22Rv1 (cell line): ENCODE data around the gene ZNF845.

Source experiments
- CTCF ChIP-seq: fragments of 450-650 bp; IDR thresholded peaks from 2 replicates; pipeline ENCODE4 v1.5.1; 2017; ENCODE audit warnings: mild to moderate bottlenecking
- ZFX ChIP-seq: fragments of 450-650 bp; IDR thresholded peaks from 2 replicates; pipeline ENCODE4 v1.6.1; 2017; ENCODE audit warnings: antibody characterized with exemption, borderline replicate concordance

GRCh38 chr19:53311044-53311443, 22.5 kb upstream of the ZNF845 start:
- no peak for TF ChIP-seq CTCF
- no peak for TF ChIP-seq ZFX
